ENCODE data around the gene HSBP1L1. TPM values are rescaled to one million over a fixed set of nuclear protein-coding genes. Genes with fewer than 3 reads are reported as not detected.

HSBP1L1 gene
- total RNA-seq, 4 donors from 2014 or later: 34.7 to 77.3 (median 62.2) TPM

GRCh38 chr18:79917853-79918614 is 46.4 kb upstream of the HSBP1L1 start:
- TF ChIP-seq POLR2A (IDR thresholded peaks at IDR 0.05) (no peak), CTCF (IDR thresholded peaks at IDR 0.05) (no peak)
- peak in 1 of 2 donors; percentile 62 for DNase-seq (ENCODE audit: low spot score in 2 of 2)

GRCh38 chr18:79918615-79919011 is 45.8 kb upstream of the HSBP1L1 start:
- intact Hi-C loops (cut with DNase I; ENCODE audit: low total_unique reads): no loop called here
- no peak for TF ChIP-seq CTCF (IDR thresholded peaks at IDR 0.05)
- TF ChIP-seq POLR2A (IDR thresholded peaks at IDR 0.05): no peak
- 94 to 98% methylated on average over 9 to 20 of the region's 20 CpGs for WGBS, 2 donors
- H3K4me3 ChIP-seq (ENCODE audit: low read depth, poor library complexity, severe bottlenecking): no peak overlapping the region
- DNase-seq (ENCODE audit: low spot score in 2 of 2): peak in 1 of 2 donors; percentile 84

More at GRCh38 chr18:79917853-79918614, 46.4 kb upstream of the HSBP1L1 start:
- intact Hi-C loops (cut with DNase I; ENCODE audit: low total_unique reads): no loop called here
- H3K4me3 ChIP-seq (ENCODE audit: low read depth, poor library complexity, severe bottlenecking): no peak overlapping the region
- WGBS, 2 donors: 94 to 98% methylated on average over 24 to 25 of the region's 25 CpGs

- WGBS, 2 donors: 97% methylated on average over 18 to 19 of the region's 19 CpGs
- intact Hi-C loops (cut with DNase I; ENCODE audit: low total_unique reads): no loop called here
- DNase-seq (ENCODE audit: low spot score in 2 of 2): peak in 1 of 2 donors; percentile 71
- no peak for TF ChIP-seq POLR2A (IDR thresholded peaks at IDR 0.05)
- TF ChIP-seq CTCF (IDR thresholded peaks at IDR 0.05): no peak
- H3K4me3 ChIP-seq (ENCODE audit: low read depth, poor library complexity, severe bottlenecking): no peak overlapping the region
Measured at GRCh38 chr18:79919089-79919488, 45.4 kb upstream of the HSBP1L1 start.

GRCh38 chr18:79921984-79922965 is 42.2 kb upstream of the HSBP1L1 start:
- WGBS, 2 donors: 95% methylated on average over 24 of the region's 24 CpGs
- no peak overlapping the region for H3K4me3 ChIP-seq (ENCODE audit: low read depth, poor library complexity, severe bottlenecking)
- TF ChIP-seq POLR2A (IDR thresholded peaks at IDR 0.05): no peak
- TF ChIP-seq CTCF (IDR thresholded peaks at IDR 0.05): no peak
- intact Hi-C loops (cut with DNase I; ENCODE audit: low total_unique reads): no loop called here
- DNase-seq (ENCODE audit: low spot score in 2 of 2): peak; percentile 3 to 60

- WGBS, 2 donors: 88 to 89% methylated on average over 17 of the region's 17 CpGs
- DNase-seq (ENCODE audit: low spot score in 2 of 2): peak in 1 of 2 donors; percentile 79
- no peak overlapping the region for H3K4me3 ChIP-seq (ENCODE audit: low read depth, poor library complexity, severe bottlenecking)
- no peak for TF ChIP-seq CTCF (IDR thresholded peaks at IDR 0.05)
- intact Hi-C loops (cut with DNase I; ENCODE audit: low total_unique reads): no loop called here
Measured at GRCh38 chr18:79922971-79923411, 41.5 kb upstream of the HSBP1L1 start.
